Smooth muscle cell (in vitro differentiated cells): ENCODE measurements around the gene FAM171A1. TPM values are rescaled to one million over a fixed set of nuclear protein-coding genes. Genes with fewer than 3 reads are reported as not detected.
"Not testable (repeated sequence)": the region's sequence is repeated elsewhere in the genome, so short reads cannot be mapped to it uniquely, and the experiment has no call there.

Experiments
- DNase-seq: peaks from one replicate; lab custom pipeline; 2025; ENCODE audit not compliant: unreplicated experiment; lab: John Stamatoyannopoulos, UW
- H2AFZ ChIP-seq: fragments of 200-600 bp; sonication (generic); 2 replicates; pipeline ENCODE4 v1.6.0; 2016; ENCODE audit warnings: antibody characterized with exemption, low read depth, mild to moderate bottlenecking
- H3F3A ChIP-seq: fragments of 200-600 bp; sonication (generic); 2 replicates; pipeline ENCODE4 v1.6.0; 2017; ENCODE audit warnings: antibody characterized with exemption, low read depth
- H3K27ac ChIP-seq: fragments of 200-600 bp; sonication (generic); 2 replicates; pipeline ENCODE4 v1.5.1; 2016; ENCODE audit warnings: low read depth, mild to moderate bottlenecking
- H3K27me3 ChIP-seq: fragments of 200-600 bp; sonication (generic); 2 replicates; pipeline ENCODE4 v1.6.1; 2016; ENCODE audit warnings: low read depth, mild to moderate bottlenecking
- H3K36me3 ChIP-seq: fragments of 200-600 bp; sonication (generic); 2 replicates; pipeline ENCODE4 v1.5.1; 2016; ENCODE audit warnings: low read depth
- H3K4me1 ChIP-seq: fragments of 200-600 bp; sonication (generic); 2 replicates; pipeline ENCODE4 v1.5.1; 2016; ENCODE audit warnings: low read depth
- H3K4me2 ChIP-seq: fragments of 200-600 bp; sonication (generic); 2 replicates; pipeline ENCODE4 v1.6.0; 2016; ENCODE audit warnings: mild to moderate bottlenecking
- H3K4me3 ChIP-seq: fragments of 200-600 bp; sonication (generic); 2 replicates; pipeline ENCODE4 v1.5.1; 2016; ENCODE audit warnings: mild to moderate bottlenecking
- H3K79me2 ChIP-seq: fragments of 200-600 bp; sonication (generic); 2 replicates; pipeline ENCODE4 v1.6.0; 2016; ENCODE audit warnings: low read depth, mild to moderate bottlenecking
- H3K9ac ChIP-seq: fragments of 200-600 bp; sonication (generic); 2 replicates; pipeline ENCODE4 v1.6.0; 2016; ENCODE audit warnings: low read depth
- H3K9me3 ChIP-seq: fragments of 200-600 bp; sonication (generic); replicated peaks from 2 replicates; pipeline ENCODE4 v1.5.1; 2016; ENCODE audit warnings: low read depth
- H4K20me1 ChIP-seq: fragments of 200-600 bp; sonication (generic); 2 replicates; pipeline ENCODE4 v1.6.0; 2016; ENCODE audit warnings: low read depth
- CTCF ChIP-seq: fragments of 200-600 bp; sonication (generic); IDR thresholded peaks from 2 replicates; pipeline ENCODE4 v1.5.1; 2017; ENCODE audit warnings: borderline replicate concordance, mild to moderate bottlenecking, antibody characterized with exemption; ENCODE audit not compliant: insufficient read depth, poor library complexity, severe bottlenecking
- WGBS: methylation state at CpG from one replicate; pipeline ENCODE4 v1.1.7; 2016; ENCODE audit warnings: low lambda C conversion rate; 5-methylcytosine and 5-hydroxymethylcytosine counted together
- polyA plus RNA-seq: library from polyadenylated mRNA; unstranded; fragments of >200 nt; fragmentation: Nextera tagmentation; extraction: Ambion mirVana; gene quantifications from 2 replicates; pipeline ENCODE4 v1.2.1, GENCODE V29; 2016
- total RNA-seq: library from RNA; depleted of rRNA; stranded (reverse); fragments of >200 nt; gene quantifications from 2 replicates; pipeline ENCODE4 v1.2.3, GENCODE V29; 2014

The FAM171A1 gene
- total and polyA plus RNA-seq, 2 experiments from 2014 or later = 25.5 to 37.2 TPM

GRCh38 chr10:15341502-15342128, 29.5 kb downstream of the FAM171A1 start:
- H3K9me3 ChIP-seq = no peaks in the 10 kb centered on the region
- H3K27me3 ChIP-seq = no peaks in the 10 kb centered on the region
- no peak for DNase-seq
- 76% methylated on average over 7 of the region's 7 CpGs for WGBS
- H3K27ac ChIP-seq = no peak overlapping the region
- peaks cover under 1% of the 10 kb centered on the region for H3F3A ChIP-seq
- H3K36me3 ChIP-seq = no peaks in the 10 kb centered on the region
- peaks cover 39% of the 10 kb centered on the region for H3K79me2 ChIP-seq
- peaks cover 2% of the 10 kb centered on the region for H3K4me1 ChIP-seq
- no peak overlapping the region for H2AFZ ChIP-seq
- H3K9ac ChIP-seq = no peak overlapping the region
- no peak overlapping the region for H3K4me3 ChIP-seq
- no peak for TF ChIP-seq CTCF
- peaks cover 89% of the 10 kb centered on the region for H4K20me1 ChIP-seq
- no peak overlapping the region for H3K4me2 ChIP-seq

GRCh38 chr10:15339892-15340291, 31.2 kb downstream of the FAM171A1 start:
- Histone ChIP-seq H3K27me3 (no peaks in the 10 kb centered on the region), H3K4me1 (no peaks in the 10 kb centered on the region), H3K4me2 (no peak overlapping the region), H3K79me2 (peaks cover 41% of the 10 kb centered on the region), H3K9ac (no peak overlapping the region), H3K4me3 (no peak overlapping the region), H3K27ac (no peak overlapping the region), H3K9me3 (no peaks in the 10 kb centered on the region), H4K20me1 (peaks cover 89% of the 10 kb centered on the region), H3F3A (no peaks in the 10 kb centered on the region), H2AFZ (no peak overlapping the region), H3K36me3 (no peaks in the 10 kb centered on the region)
- WGBS = 69% methylated on average over 2 of the region's 2 CpGs
- TF ChIP-seq CTCF = no peak
- no peak for DNase-seq

- H2AFZ ChIP-seq, H3K27me3 ChIP-seq, H3K36me3 ChIP-seq, H3K4me2 ChIP-seq, H3F3A ChIP-seq, H3K4me1 ChIP-seq, H3K27ac ChIP-seq, H3K4me3 ChIP-seq, DNase-seq, H3K9ac ChIP-seq, H3K9me3 ChIP-seq: not testable (repeated sequence)
- Histone ChIP-seq H3K79me2 (peaks cover 53% of the 10 kb centered on the region), H4K20me1 (peaks cover 83% of the 10 kb centered on the region)
- WGBS = 92% methylated on average over 24 of the region's 24 CpGs
Observed at GRCh38 chr10:15337441-15337923, 33.6 kb downstream of the FAM171A1 start.

- H2AFZ ChIP-seq = no peak overlapping the region
- H3K4me2 ChIP-seq = no peak overlapping the region
- H3K9ac ChIP-seq = no peak overlapping the region
- peaks cover 54% of the 10 kb centered on the region for H3K79me2 ChIP-seq
- no peak for DNase-seq
- no peaks in the 10 kb centered on the region for H3F3A ChIP-seq
- H3K27me3 ChIP-seq = no peaks in the 10 kb centered on the region
- no peaks in the 10 kb centered on the region for H3K9me3 ChIP-seq
- TF ChIP-seq CTCF = no peak
- H3K27ac ChIP-seq = no peak overlapping the region
- peaks cover 80% of the 10 kb centered on the region for H4K20me1 ChIP-seq
- H3K4me3 ChIP-seq = no peak overlapping the region
- WGBS = 67% methylated on average over 4 of the region's 4 CpGs
- H3K36me3 ChIP-seq = no peaks in the 10 kb centered on the region
- H3K4me1 ChIP-seq = no peaks in the 10 kb centered on the region
Observed at GRCh38 chr10:15336211-15336610, 34.9 kb downstream of the FAM171A1 start.
